ENCODE data around the gene CTNNBL1.

GRCh38 chr20:37849156-37849555, 155.3 kb downstream of the CTNNBL1 start:
- TF ChIP-seq MYBL2 (CRISPR knock-in tag; IDR thresholded peaks at IDR 0.05) (no peak), AFF4 (CRISPR knock-in tag; IDR thresholded peaks at IDR 0.05; ENCODE audit: borderline replicate concordance) (no peak)
